ENCODE data around the gene FBXO40. TPM values are rescaled to one million over a fixed set of nuclear protein-coding genes. Genes with fewer than 3 reads are reported as not detected.

The FBXO40 gene
- total and polyA plus RNA-seq, 2 experiments from 2014 or later, result 0.03 TPM; not detected in 1

GRCh38 chr3:121670676-121671075 lies 77.5 kb downstream of the FBXO40 start:
- H2AFZ ChIP-seq, result no peak overlapping the region
- no peak overlapping the region for H3K27ac ChIP-seq (ENCODE audit: low read depth)
- no peak overlapping the region for H3K4me3 ChIP-seq
- peaks cover 19% of the 10 kb centered on the region for H3K36me3 ChIP-seq (ENCODE audit: insufficient read depth)
- H3F3A ChIP-seq (replicated peaks; ENCODE audit: low read depth), result no peaks in the 10 kb centered on the region
- no peaks in the 10 kb centered on the region for H3K9me2 ChIP-seq (ENCODE audit: insufficient read depth)
- Mint-ChIP-seq H3K27me3 (ENCODE audit: insufficient read depth, low read depth, poor library complexity) (no peaks in the 10 kb centered on the region), H3K36me3 (ENCODE audit: low read depth) (peaks cover 32% of the 10 kb centered on the region), H3K27ac (no peak overlapping the region), H3K4me3 (no peak overlapping the region), H3K9me3 (no peaks in the 10 kb centered on the region), H3K4me1 (no peaks in the 10 kb centered on the region)
- no peaks in the 10 kb centered on the region for H3K27me3 ChIP-seq (ENCODE audit: insufficient read depth)
- TF ChIP-seq ETS1 (IDR thresholded peaks at IDR 0.05), result no peak
- no peak for TF ChIP-seq JUNB (IDR thresholded peaks at IDR 0.05; ENCODE audit: unreplicated experiment)
- TF ChIP-seq EZH2 (IDR thresholded peaks at IDR 0.05; ENCODE audit: low read depth, unreplicated experiment), result no peak
- TF ChIP-seq REST (IDR thresholded peaks at IDR 0.05; ENCODE audit: unreplicated experiment), result no peak
- 0 out of 2 replicates have a peak, but pooled peaks cover 3% of the 10 kb centered on the region for H4K20me1 ChIP-seq (replicated peaks; ENCODE audit: insufficient read depth)
- no peak for DNase-seq (ENCODE audit: low spot score)
- no peak for ATAC-seq
- no peak overlapping the region for H3K4me2 ChIP-seq
- H3K79me2 ChIP-seq (replicated peaks; ENCODE audit: insufficient read depth), result no peaks in the 10 kb centered on the region
- no peaks in the 10 kb centered on the region for H3K4me1 ChIP-seq (ENCODE audit: insufficient read depth)

GRCh38 chr3:121677141-121677540 lies 84.0 kb downstream of the FBXO40 start:
- Histone ChIP-seq H3K4me3 (no peak overlapping the region), H3K27ac (ENCODE audit: low read depth) (no peak overlapping the region), H2AFZ (no peak overlapping the region), H3F3A (replicated peaks; ENCODE audit: low read depth) (no peaks in the 10 kb centered on the region), H3K9me2 (ENCODE audit: insufficient read depth) (no peaks in the 10 kb centered on the region), H3K4me1 (ENCODE audit: insufficient read depth) (no peaks in the 10 kb centered on the region), H4K20me1 (replicated peaks; ENCODE audit: insufficient read depth) (no peaks in the 10 kb centered on the region), H3K4me2 (no peak overlapping the region), H3K79me2 (replicated peaks; ENCODE audit: insufficient read depth) (no peaks in the 10 kb centered on the region), H3K36me3 (ENCODE audit: insufficient read depth) (peaks cover 4% of the 10 kb centered on the region), H3K27me3 (ENCODE audit: insufficient read depth) (no peaks in the 10 kb centered on the region)
- Mint-ChIP-seq H3K4me1 (no peaks in the 10 kb centered on the region), H3K27me3 (ENCODE audit: insufficient read depth, low read depth, poor library complexity) (no peaks in the 10 kb centered on the region), H3K27ac (no peak overlapping the region), H3K4me3 (no peak overlapping the region), H3K36me3 (ENCODE audit: low read depth) (peaks cover 33% of the 10 kb centered on the region), H3K9me3 (no peaks in the 10 kb centered on the region)
- ATAC-seq, result no peak
- DNase-seq (ENCODE audit: low spot score), result no peak
- TF ChIP-seq ZNF462 (CRISPR knock-in tag; IDR thresholded peaks at IDR 0.05) (no peak), ETS1 (IDR thresholded peaks at IDR 0.05) (no peak), EZH2 (IDR thresholded peaks at IDR 0.05; ENCODE audit: low read depth, unreplicated experiment) (no peak), ZNF114 (CRISPR knock-in tag; IDR thresholded peaks at IDR 0.05) (no peak), ZNF331 (CRISPR knock-in tag; IDR thresholded peaks at IDR 0.05; ENCODE audit: low read depth) (no peak), NANOG (IDR thresholded peaks at IDR 0.05; ENCODE audit: borderline replicate concordance) (no peak), EZH2phosphoT487 (IDR thresholded peaks at IDR 0.05; ENCODE audit: unreplicated experiment) (no peak)

All from GM23338 (cell line).